IPS-18c (cell line): ENCODE results near the gene RPRM.
A peak's percentile ranks its signal among the peaks of the same experiment; 100 is the strongest.
"Not testable (repeated sequence)": the region's sequence is repeated elsewhere in the genome, so short reads cannot be mapped to it uniquely, and the experiment has no call there.

Source experiments
- H3K4me3 ChIP-seq: 2 replicates; pipeline ENCODE4 v1.7.0; 2013; ENCODE audit warnings: low read depth, mild to moderate bottlenecking, low read length, moderate library complexity; ENCODE audit not compliant: insufficient read depth
- H3K9me3 ChIP-seq: one replicate; pipeline ENCODE4 v1.6.1; 2013; ENCODE audit warnings: mild to moderate bottlenecking, low read length, moderate library complexity; ENCODE audit not compliant: control insufficient read depth, insufficient read depth

Gene RPRM

DNA sequence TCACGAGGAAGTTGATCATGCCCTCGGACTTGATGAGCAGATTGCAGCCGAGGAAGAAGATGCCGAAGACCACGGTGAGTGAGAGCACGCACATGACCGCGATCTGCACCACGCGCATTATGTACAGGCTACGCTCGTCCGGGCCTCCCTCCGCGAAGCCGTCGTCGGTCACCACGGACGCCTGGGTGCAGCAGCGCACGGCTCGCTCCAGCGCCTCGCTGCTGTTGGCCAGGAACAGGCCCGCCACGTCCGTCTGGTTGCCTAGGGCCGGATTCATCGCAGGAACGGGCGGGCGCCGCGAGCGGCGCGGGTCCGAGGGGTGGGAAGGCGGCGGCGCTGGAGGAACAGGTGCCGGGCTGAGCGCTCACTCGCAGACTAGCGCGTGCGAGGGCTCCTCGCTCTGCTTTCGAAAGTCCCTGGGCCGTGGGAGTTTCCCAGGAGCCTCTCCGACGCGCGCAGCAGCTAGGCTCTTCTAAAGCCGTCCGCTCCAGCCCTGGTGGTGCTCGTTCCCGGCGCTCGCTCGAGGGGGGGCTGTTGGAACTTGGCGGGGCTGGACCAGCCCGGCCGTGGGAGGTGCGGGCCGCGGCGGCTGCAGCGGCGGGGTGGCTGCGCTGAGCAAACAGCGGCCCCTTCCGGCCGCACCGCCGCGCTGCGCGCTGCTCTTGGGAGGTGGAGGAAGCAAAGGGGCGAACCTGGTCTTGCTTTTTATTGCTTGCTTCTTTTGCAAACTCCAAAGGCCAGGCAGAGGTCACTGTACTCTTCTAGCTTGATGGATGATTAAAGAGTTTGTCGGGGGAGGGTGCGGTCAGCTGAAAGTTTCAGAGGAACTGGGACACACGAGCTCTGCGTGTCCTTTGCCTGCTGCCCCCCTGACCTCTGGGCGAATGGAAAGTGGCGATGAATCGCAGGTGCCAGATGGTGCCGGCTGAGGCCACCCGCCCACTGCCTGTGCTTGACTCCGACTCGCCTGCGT is at the start of gene RPRM:
RPRM (minus strand) TSS at position 474 of the 973 bp plus-strand sequence; CDS start at position 277, 197 bp downstream.
- H3K4me3 ChIP-seq: peak within 1 kb of the TSS; percentile 68

GRCh38 chr2:153519257-153519875 is 40.8 kb upstream of the RPRM start:
- Histone ChIP-seq H3K9me3 (no peaks in the 10 kb centered on the region), H3K4me3 (no peak overlapping the region)

More for the DNA sequence above, at the start of gene RPRM:
- no peaks in the 10 kb centered on the region for H3K9me3 ChIP-seq

GRCh38 chr2:153512331-153512730 is 33.8 kb upstream of the RPRM start:
- H3K9me3 ChIP-seq: no peaks in the 10 kb centered on the region
- no peak overlapping the region for H3K4me3 ChIP-seq

- no peak overlapping the region for H3K4me3 ChIP-seq
- H3K9me3 ChIP-seq: no peaks in the 10 kb centered on the region
Measured at GRCh38 chr2:153510996-153511395, 32.4 kb upstream of the RPRM start.

DNA sequence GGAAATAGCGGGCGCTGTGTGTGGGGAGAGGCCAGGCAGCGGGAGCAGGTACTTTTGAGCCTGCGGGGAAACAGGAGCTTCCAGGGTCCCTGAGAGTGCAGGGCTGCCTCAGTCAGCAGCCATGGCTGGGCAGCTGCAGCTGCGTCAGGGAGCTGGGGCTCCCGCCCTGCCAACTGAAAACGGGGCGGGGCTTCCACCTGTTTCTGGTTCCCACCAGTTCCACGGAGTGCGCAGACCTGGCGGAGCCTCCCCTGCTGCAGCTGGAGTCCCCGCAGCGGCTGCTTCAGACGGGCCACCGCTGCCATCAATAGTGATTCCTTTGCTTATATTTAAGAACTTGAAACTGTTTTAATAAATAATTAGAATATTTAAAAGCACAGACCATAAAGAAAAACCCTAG is 30.6 kb upstream of the RPRM start:
- H3K9me3 ChIP-seq: no peaks in the 10 kb centered on the region
- no peak overlapping the region for H3K4me3 ChIP-seq

DNA sequence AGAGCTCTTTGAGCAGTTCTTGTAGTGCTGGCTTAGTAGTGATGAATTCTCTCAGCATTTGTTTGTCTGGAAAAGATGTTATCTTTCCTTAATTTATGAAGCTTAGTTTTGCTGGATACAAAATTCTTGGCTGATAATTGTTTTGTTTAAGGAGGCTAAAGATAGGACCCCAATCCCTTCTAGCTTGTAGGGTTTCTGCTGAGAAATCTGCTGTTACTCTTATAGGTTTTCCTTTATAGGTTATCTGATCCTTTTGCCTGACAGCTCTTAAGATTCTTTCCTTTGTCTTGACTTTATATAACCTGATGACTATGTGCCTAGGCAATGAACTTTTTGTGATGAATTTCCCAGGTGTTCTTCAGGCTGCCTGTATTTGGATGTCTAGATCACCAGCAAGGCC is 27.9 kb upstream of the RPRM start:
- not testable (repeated sequence) for H3K9me3 ChIP-seq, H3K4me3 ChIP-seq

- H3K4me3 ChIP-seq: no peak overlapping the region
- H3K9me3 ChIP-seq: no peaks in the 10 kb centered on the region
Measured at GRCh38 chr2:153499439-153499838, 20.9 kb upstream of the RPRM start.

- H3K9me3 ChIP-seq: no peaks in the 10 kb centered on the region
- H3K4me3 ChIP-seq: no peak overlapping the region
Measured at GRCh38 chr2:153497938-153498629, 19.5 kb upstream of the RPRM start.

DNA sequence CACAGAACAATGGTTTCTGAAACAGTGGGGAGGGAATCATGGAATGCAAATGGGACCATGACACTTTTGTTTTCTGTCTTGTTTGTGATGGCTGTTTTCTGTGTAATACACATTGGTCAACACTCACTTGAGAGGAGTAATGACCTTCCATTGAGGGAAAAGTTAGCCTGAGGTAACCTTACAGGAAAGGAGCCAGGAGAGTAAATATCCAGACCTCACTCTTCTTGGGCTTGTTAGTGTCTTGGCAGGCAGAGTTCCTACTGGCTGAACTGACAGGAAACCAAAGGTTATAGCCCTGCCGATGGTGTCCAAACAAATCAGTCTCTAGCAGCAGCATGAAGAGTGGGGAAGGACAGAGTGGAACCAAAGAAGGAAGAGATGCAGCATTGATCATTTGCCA is 17.2 kb upstream of the RPRM start:
- Histone ChIP-seq H3K9me3 (no peaks in the 10 kb centered on the region), H3K4me3 (no peak overlapping the region)

GRCh38 chr2:153488072-153488471 is 9.5 kb upstream of the RPRM start:
- H3K4me3 ChIP-seq: no peak overlapping the region
- no peaks in the 10 kb centered on the region for H3K9me3 ChIP-seq

- Histone ChIP-seq H3K9me3 (no peaks in the 10 kb centered on the region), H3K4me3 (no peak overlapping the region)
Measured at GRCh38 chr2:153487448-153487847, 8.9 kb upstream of the RPRM start.

DNA sequence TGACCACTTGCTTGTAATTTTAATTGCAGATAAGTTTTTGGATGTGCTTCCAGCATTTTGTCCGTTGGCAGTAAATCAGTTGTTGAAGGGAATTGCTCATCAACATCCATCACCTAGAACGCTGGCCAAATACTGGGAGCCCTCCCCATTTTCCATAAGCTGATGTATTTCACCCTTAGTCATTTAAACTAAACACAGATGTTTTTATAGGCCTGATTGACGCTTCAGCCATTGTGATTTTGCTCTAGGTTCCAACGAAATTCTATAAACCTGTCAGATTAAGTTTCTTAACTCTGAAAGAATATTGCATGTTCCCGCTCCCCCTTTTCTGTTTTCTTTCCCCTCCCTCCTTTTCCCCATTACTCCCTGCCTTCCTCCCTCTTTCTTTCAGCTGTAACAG is 1.0 kb upstream of the RPRM start:
- Histone ChIP-seq H3K9me3 (no peaks in the 10 kb centered on the region), H3K4me3 (peak overlapping the region; percentile 68)

DNA sequence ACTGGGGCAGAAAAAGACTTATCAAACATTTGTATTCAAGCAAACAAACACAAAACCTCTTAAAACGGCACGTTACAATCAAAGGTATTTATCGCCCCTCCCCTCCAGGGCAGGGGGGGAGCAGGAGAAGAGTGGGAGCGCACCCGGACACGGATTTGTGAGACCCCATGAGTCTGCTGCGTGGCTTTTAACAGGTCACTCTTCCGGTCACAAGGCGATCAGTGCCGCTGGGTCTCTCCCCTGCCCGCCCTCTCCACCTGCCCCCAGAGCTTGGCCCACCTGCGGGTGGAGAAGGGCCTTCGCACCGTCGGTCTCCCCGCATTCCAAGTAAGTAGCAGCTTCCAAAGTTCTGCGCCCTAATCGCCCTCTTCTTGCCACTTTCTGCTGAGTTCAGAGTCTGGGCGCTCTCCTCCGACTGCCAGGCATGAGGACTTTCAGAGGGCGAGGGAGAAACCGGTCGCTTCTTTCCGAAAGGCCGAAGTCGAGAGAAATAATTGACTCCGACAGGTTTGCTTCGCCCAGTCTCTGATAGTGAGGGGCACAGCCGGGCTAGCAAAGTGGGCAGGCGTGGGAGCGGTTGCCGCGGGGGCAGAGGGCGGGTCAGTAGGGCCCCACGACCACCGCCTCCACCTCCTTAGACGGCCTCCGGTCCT is 800 bp downstream of the RPRM start:
- peak overlapping the region; percentile 68 for H3K4me3 ChIP-seq
- no peaks in the 10 kb centered on the region for H3K9me3 ChIP-seq

GRCh38 chr2:153476816-153477635 is 1.5 kb downstream of the RPRM start:
- H3K9me3 ChIP-seq: no peaks in the 10 kb centered on the region
- H3K4me3 ChIP-seq: peak overlapping the region; percentile 68

GRCh38 chr2:153476491-153476815 is 2.1 kb downstream of the RPRM start:
- no peaks in the 10 kb centered on the region for H3K9me3 ChIP-seq
- H3K4me3 ChIP-seq: peak overlapping the region; percentile 68; the same call in 1 of the 2 replicates

DNA sequence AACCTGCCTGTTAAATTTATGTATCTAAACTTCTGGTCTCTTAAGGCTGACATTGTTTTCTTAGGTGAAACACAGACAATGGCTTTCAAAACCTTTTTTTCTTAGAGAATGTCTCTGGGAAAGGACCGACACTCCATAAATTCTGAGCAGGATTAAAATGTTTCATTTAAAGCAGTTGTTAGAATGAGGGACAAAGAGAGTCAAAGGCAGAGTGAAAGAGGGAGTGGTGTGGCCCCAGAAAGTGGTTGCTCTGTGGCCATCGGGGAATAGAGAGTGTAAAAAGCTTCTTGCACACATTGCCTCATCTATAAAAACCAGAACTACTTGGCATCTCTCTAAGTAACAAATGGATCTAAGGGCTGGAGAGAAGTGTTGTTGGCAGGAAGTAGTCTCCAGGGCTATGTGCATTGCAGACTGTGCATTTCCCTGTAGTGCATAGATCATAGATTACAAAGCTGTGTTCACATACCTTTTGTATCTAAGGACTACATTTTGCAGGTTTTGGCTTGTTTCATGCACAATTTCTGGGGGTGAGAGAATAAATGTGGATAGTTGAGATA is 3.6 kb downstream of the RPRM start:
- no peak overlapping the region for H3K4me3 ChIP-seq
- H3K9me3 ChIP-seq: no peaks in the 10 kb centered on the region
